PFSK-1 (cell line): ENCODE data around the gene LINC00632.

Source experiments
- REST ChIP-seq, 2 experiments: IDR thresholded peaks; 2 replicates each; pipeline versions ENCODE4 v1.6.1 to v1.8.0; 2011 to 2012; ENCODE audit warnings: low read depth in 2 of 2, low read length in 2 of 2, control low read depth in 1 of 2, inconsistent platforms in 1 of 2, mild to moderate bottlenecking in 1 of 2, moderate library complexity in 1 of 2; ENCODE audit not compliant: insufficient read depth in 1 of 2
- TAF1 ChIP-seq: IDR thresholded peaks from 2 replicates; pipeline ENCODE4 v1.6.1; 2012; ENCODE audit warnings: low read length, control low read depth, borderline replicate concordance; ENCODE audit not compliant: insufficient read depth

GRCh38 chrX:140725500-140725899, 15.9 kb downstream of the LINC00632 start:
- TF ChIP-seq TAF1: no peak
- TF ChIP-seq REST (IDR thresholded peaks at IDR 0.05; ENCODE audit: insufficient read depth in 1 of 2, low read depth in 2 of 2, low read length in 2 of 2): no peak
